HUES48 (cell line): ENCODE measurements around the gene NLRP5.
"Not testable (repeated sequence)": the region's sequence is repeated elsewhere in the genome, so short reads cannot be mapped to it uniquely, and the experiment has no call there.

Source experiments
- H3K27ac ChIP-seq: one replicate; pipeline ENCODE4 v1.7.0; 2013; ENCODE audit warnings: low read depth, low read length, inconsistent platforms
- H3K27me3 ChIP-seq: 2 replicates; pipeline ENCODE4 v1.6.1; 2013; ENCODE audit warnings: mild to moderate bottlenecking, low read length; ENCODE audit not compliant: control insufficient read depth, insufficient read depth
- H3K36me3 ChIP-seq: 2 replicates; pipeline ENCODE4 v1.6.1; 2013; ENCODE audit warnings: low read length; ENCODE audit not compliant: control insufficient read depth, insufficient read depth
- H3K4me1 ChIP-seq: 2 replicates; pipeline ENCODE4 v1.6.1; 2013; ENCODE audit warnings: mild to moderate bottlenecking, low read length; ENCODE audit not compliant: control insufficient read depth, insufficient read depth
- H3K4me3 ChIP-seq: 2 replicates; pipeline ENCODE4 v1.5.1; 2013; ENCODE audit warnings: mild to moderate bottlenecking, low read depth, low read length
- H3K9ac ChIP-seq: 2 replicates; pipeline ENCODE4 v1.6.1; 2013; ENCODE audit warnings: mild to moderate bottlenecking, low read depth, low read length, moderate library complexity
- H3K9me3 ChIP-seq: 2 replicates; pipeline ENCODE4 v1.6.1; 2013; ENCODE audit warnings: low read length; ENCODE audit not compliant: control insufficient read depth, insufficient read depth

The NLRP5 gene

GRCh38 chr19:55985254-55985653, 1.3 kb upstream of the NLRP5 start:
- Histone ChIP-seq H3K9ac (no peak overlapping the region), H3K27me3 (no peaks in the 10 kb centered on the region), H3K4me3 (no peak overlapping the region), H3K27ac (no peak overlapping the region), H3K4me1 (no peaks in the 10 kb centered on the region), H3K9me3 (peaks cover 78% of the 10 kb centered on the region), H3K36me3 (no peaks in the 10 kb centered on the region)

GRCh38 chr19:55990831-55991230, 4.3 kb downstream of the NLRP5 start:
- Histone ChIP-seq H3K27me3 (no peaks in the 10 kb centered on the region), H3K9me3 (peaks cover 70% of the 10 kb centered on the region), H3K4me1 (no peaks in the 10 kb centered on the region), H3K4me3 (no peak overlapping the region), H3K9ac (no peak overlapping the region), H3K36me3 (no peaks in the 10 kb centered on the region), H3K27ac (no peak overlapping the region)

- Histone ChIP-seq H3K4me3 (no peak overlapping the region), H3K9ac (no peak overlapping the region), H3K9me3 (peaks cover 67% of the 10 kb centered on the region), H3K36me3 (no peaks in the 10 kb centered on the region), H3K27me3 (no peaks in the 10 kb centered on the region), H3K27ac (no peak overlapping the region), H3K4me1 (no peaks in the 10 kb centered on the region)
Observed at GRCh38 chr19:55993492-55993891, 6.9 kb downstream of the NLRP5 start.

- no peaks in the 10 kb centered on the region for H3K27me3 ChIP-seq
- H3K4me1 ChIP-seq = no peaks in the 10 kb centered on the region
- H3K9ac ChIP-seq = no peak overlapping the region
- H3K9me3 ChIP-seq = peaks cover 75% of the 10 kb centered on the region
- no peak overlapping the region for H3K4me3 ChIP-seq
- no peaks in the 10 kb centered on the region for H3K36me3 ChIP-seq
- no peak overlapping the region for H3K27ac ChIP-seq
Observed at GRCh38 chr19:56014765-56015164, 28.2 kb downstream of the NLRP5 start.

GRCh38 chr19:56015756-56016155, 29.2 kb downstream of the NLRP5 start:
- H3K4me3 ChIP-seq = no peak overlapping the region
- no peaks in the 10 kb centered on the region for H3K27me3 ChIP-seq
- H3K36me3 ChIP-seq = no peaks in the 10 kb centered on the region
- H3K9me3 ChIP-seq = peaks cover 72% of the 10 kb centered on the region
- no peak overlapping the region for H3K27ac ChIP-seq
- H3K4me1 ChIP-seq = no peaks in the 10 kb centered on the region
- H3K9ac ChIP-seq = no peak overlapping the region

GRCh38 chr19:56019325-56019724, 32.8 kb downstream of the NLRP5 start:
- H3K27me3 ChIP-seq, H3K36me3 ChIP-seq: not testable (repeated sequence)
- H3K9me3 ChIP-seq = peaks cover 76% of the 10 kb centered on the region

GRCh38 chr19:56020355-56020975, 33.9 kb downstream of the NLRP5 start:
- H3K4me1 ChIP-seq, H3K27me3 ChIP-seq, H3K27ac ChIP-seq, H3K36me3 ChIP-seq, H3K9ac ChIP-seq, H3K4me3 ChIP-seq: not testable (repeated sequence)
- H3K9me3 ChIP-seq = peaks cover 76% of the 10 kb centered on the region

More at GRCh38 chr19:56019325-56019724, 32.8 kb downstream of the NLRP5 start:
- not testable (repeated sequence) for H3K27ac ChIP-seq, H3K4me3 ChIP-seq, H3K4me1 ChIP-seq, H3K9ac ChIP-seq

- no peaks in the 10 kb centered on the region for H3K4me1 ChIP-seq
- no peak overlapping the region for H3K4me3 ChIP-seq
- H3K9me3 ChIP-seq = peaks cover 77% of the 10 kb centered on the region
- H3K27me3 ChIP-seq = no peaks in the 10 kb centered on the region
- no peak overlapping the region for H3K9ac ChIP-seq
- H3K36me3 ChIP-seq = no peaks in the 10 kb centered on the region
- H3K27ac ChIP-seq = no peak overlapping the region
Observed at GRCh38 chr19:56026769-56027168, 40.2 kb downstream of the NLRP5 start.

- no peaks in the 10 kb centered on the region for H3K27me3 ChIP-seq
- H3K4me3 ChIP-seq = no peak overlapping the region
- no peak overlapping the region for H3K9ac ChIP-seq
- no peak overlapping the region for H3K27ac ChIP-seq
- peaks cover 74% of the 10 kb centered on the region for H3K9me3 ChIP-seq
- H3K36me3 ChIP-seq = no peaks in the 10 kb centered on the region
- H3K4me1 ChIP-seq = no peaks in the 10 kb centered on the region
Observed at GRCh38 chr19:56053596-56053995, 67.0 kb downstream of the NLRP5 start.

GRCh38 chr19:56066152-56067023, 79.8 kb downstream of the NLRP5 start:
- Histone ChIP-seq H3K4me3 (peak overlapping the region; percentile 47; the same call in 1 of the 2 replicates), H3K9me3 (peaks cover 19% of the 10 kb centered on the region; the same call in 1 of the 2 replicates), H3K9ac (no peak overlapping the region), H3K4me1 (no peaks in the 10 kb centered on the region), H3K27me3 (no peaks in the 10 kb centered on the region), H3K27ac (no peak overlapping the region), H3K36me3 (no peaks in the 10 kb centered on the region)

- Histone ChIP-seq H3K27me3 (no peaks in the 10 kb centered on the region), H3K9me3 (0 out of 2 replicates have a peak, but pooled peaks cover under 1% of the 10 kb centered on the region), H3K4me3 (no peak overlapping the region), H3K36me3 (no peaks in the 10 kb centered on the region), H3K27ac (no peak overlapping the region), H3K4me1 (no peaks in the 10 kb centered on the region), H3K9ac (no peak overlapping the region)
Observed at GRCh38 chr19:56069642-56070041, 83.1 kb downstream of the NLRP5 start.
